ENCODE measurements around the gene BRF1. TPM values are rescaled to one million over a fixed set of nuclear protein-coding genes. Genes with fewer than 3 reads are reported as not detected.

The BRF1 gene
- total RNA-seq, 4 donors from 2014 or later, result 44.5 to 99.6 (median 56.2) TPM

- intact Hi-C loops (cut with DNase I), result no loop called here
- H3K4me1 ChIP-seq, result peaks cover 11 to 14% of the 10 kb centered on the region in 2 donors
- no peak overlapping the region for H3K4me3 ChIP-seq (replicated peaks in 1 of 3)
- H3K27me3 ChIP-seq, result no peaks in the 10 kb centered on the region
- H3K27ac ChIP-seq, result no peak overlapping the region
- no peaks in the 10 kb centered on the region for H3K9me3 ChIP-seq
- 89 to 97% methylated on average over 4 to 6 of the region's 6 CpGs for WGBS, 2 donors
- TF ChIP-seq POLR2A (IDR thresholded peaks at IDR 0.05), result no peak
- no peak for TF ChIP-seq CTCF (IDR thresholded peaks at IDR 0.05)
- DNase-seq, result no peak
- peaks cover 4 to 6% of the 10 kb centered on the region in 2 donors for H3K36me3 ChIP-seq
Measured at GRCh38 chr14:105251920-105252319, 48.9 kb downstream of the BRF1 start.

- H3K27ac ChIP-seq, result no peak overlapping the region
- H3K4me1 ChIP-seq, result peaks cover 11 to 14% of the 10 kb centered on the region in 2 donors
- intact Hi-C loops (cut with DNase I), result no loop called here
- no peaks in the 10 kb centered on the region for H3K27me3 ChIP-seq
- WGBS, 2 donors, result 72 to 87% methylated on average over 4 of the region's 4 CpGs
- TF ChIP-seq POLR2A (IDR thresholded peaks at IDR 0.05) (no peak), CTCF (IDR thresholded peaks at IDR 0.05) (no peak)
- H3K9me3 ChIP-seq, result no peaks in the 10 kb centered on the region
- peaks cover 4 to 6% of the 10 kb centered on the region in 2 donors for H3K36me3 ChIP-seq
- DNase-seq, result no peak
- H3K4me3 ChIP-seq (replicated peaks in 1 of 3), result no peak overlapping the region
Measured at GRCh38 chr14:105250986-105251385, 49.8 kb downstream of the BRF1 start.

GRCh38 chr14:105250008-105250366, 50.8 kb downstream of the BRF1 start:
- WGBS, 2 donors, result 98% methylated on average over 15 to 16 of the region's 16 CpGs
- H3K27me3 ChIP-seq, result no peaks in the 10 kb centered on the region
- no peaks in the 10 kb centered on the region for H3K9me3 ChIP-seq
- TF ChIP-seq POLR2A (IDR thresholded peaks at IDR 0.05), result no peak
- TF ChIP-seq CTCF (IDR thresholded peaks at IDR 0.05), result no peak
- H3K27ac ChIP-seq, result no peak overlapping the region
- intact Hi-C loops (cut with DNase I), result no loop called here
- H3K4me1 ChIP-seq, result peaks cover 11 to 14% of the 10 kb centered on the region in 2 donors
- DNase-seq, result no peak
- H3K36me3 ChIP-seq, result peaks cover 4 to 6% of the 10 kb centered on the region in 2 donors
- H3K4me3 ChIP-seq (replicated peaks in 1 of 3), result no peak overlapping the region

GRCh38 chr14:105249182-105250007, 51.4 kb downstream of the BRF1 start:
- no peaks in the 10 kb centered on the region for H3K9me3 ChIP-seq
- TF ChIP-seq CTCF (IDR thresholded peaks at IDR 0.05), result no peak
- TF ChIP-seq POLR2A (IDR thresholded peaks at IDR 0.05), result no peak
- WGBS, 2 donors, result 55 to 74% methylated on average over 43 to 47 of the region's 62 CpGs
- peaks cover 4 to 6% of the 10 kb centered on the region in 2 donors for H3K36me3 ChIP-seq
- DNase-seq, result peak in 1 of 2 donors; percentile 18
- intact Hi-C loops (cut with DNase I), result no loop called here
- peak overlapping the region in 2 of 3 donors; percentile 59 to 63 for H3K27ac ChIP-seq
- H3K4me3 ChIP-seq (replicated peaks in 1 of 3), result peak overlapping the region in 1 of 3 donors; percentile 34
- no peaks in the 10 kb centered on the region for H3K27me3 ChIP-seq
- peaks cover 11 to 14% of the 10 kb centered on the region in 2 donors for H3K4me1 ChIP-seq

Measured in thyroid gland (tissue), 4 donors.